Activated T-helper 1 cell treated with anti-CD3 and anti-CD28 coated beads, Interleukin-12 subunit alpha, Interleukin-12 subunit beta, Interleukin-2, Interleukin-4 antibody, amounts not matched to agents 30 ng/mL and 10 ng/mL and 1 ng/mL, durations not matched to agents 14 hours and 24 hours and 36 hours (primary cell): ENCODE results near the gene PRKCSH. TPM values are rescaled to one million over a fixed set of nuclear protein-coding genes. Genes with fewer than 3 reads are reported as not detected.
"Not testable (repeated sequence)": the region's sequence is repeated elsewhere in the genome, so short reads cannot be mapped to it uniquely, and the experiment has no call there.

Source experiments
- DNase-seq: peaks from one replicate; pipeline ENCODE4 v3.0.0; 2021; ENCODE audit warnings: low spot score
- H3K27ac Mint-ChIP-seq: one replicate; pipeline ENCODE4 v1.8.0; 2021; ENCODE audit warnings: mild to moderate bottlenecking, mixed read lengths
- H3K27me3 Mint-ChIP-seq: one replicate; pipeline ENCODE4 v1.8.0; 2022; ENCODE audit warnings: mild to moderate bottlenecking, moderate library complexity, mixed read lengths; ENCODE audit not compliant: insufficient read depth
- H3K36me3 Mint-ChIP-seq: one replicate; pipeline ENCODE4 v1.8.0; 2021; ENCODE audit warnings: low read depth, mixed read lengths
- H3K4me1 Mint-ChIP-seq: one replicate; pipeline ENCODE4 v1.8.0; 2021; ENCODE audit warnings: low read depth, mixed read lengths
- H3K4me3 Mint-ChIP-seq: one replicate; pipeline ENCODE4 v1.8.0; 2021; ENCODE audit warnings: mild to moderate bottlenecking, moderate library complexity, mixed read lengths
- H3K9me3 Mint-ChIP-seq: one replicate; pipeline ENCODE4 v1.8.0; 2021; ENCODE audit warnings: mixed read lengths
- intact Hi-C: fragments of 100-400 bp; cut with micrococcal nuclease; formaldehyde crosslinking; loops from one replicate; pipeline ENCODE4 v1.15.1; 2024
- total RNA-seq: library from RNA; stranded (reverse); gene quantifications from 2 replicates; pipeline ENCODE4 v1.2.3, GENCODE V29; 2022

Gene PRKCSH
- total RNA-seq, 1 donor from 2014 or later = 322 TPM

- Mint-ChIP-seq H3K4me3 (no peak overlapping the region), H3K9me3 (no peaks in the 10 kb centered on the region), H3K4me1 (no peaks in the 10 kb centered on the region), H3K36me3 (no peaks in the 10 kb centered on the region), H3K27ac (no peak overlapping the region), H3K27me3 (peaks cover 9% of the 10 kb centered on the region)
- no peak for DNase-seq
- intact Hi-C loops = no loop called here
Measured at GRCh38 chr19:11457831-11458230, 22.4 kb downstream of the PRKCSH start.

GRCh38 chr19:11458236-11458900 is 22.9 kb downstream of the PRKCSH start:
- no peak for DNase-seq
- Mint-ChIP-seq H3K4me1 (no peaks in the 10 kb centered on the region), H3K27ac (no peak overlapping the region), H3K9me3 (no peaks in the 10 kb centered on the region), H3K4me3 (no peak overlapping the region), H3K27me3 (peaks cover 9% of the 10 kb centered on the region), H3K36me3 (no peaks in the 10 kb centered on the region)
- intact Hi-C loops = no loop called here

GRCh38 chr19:11458912-11459311 is 23.5 kb downstream of the PRKCSH start:
- intact Hi-C loops, H3K27ac Mint-ChIP-seq, H3K4me1 Mint-ChIP-seq, H3K9me3 Mint-ChIP-seq, H3K27me3 Mint-ChIP-seq, DNase-seq, H3K4me3 Mint-ChIP-seq, H3K36me3 Mint-ChIP-seq: not testable (repeated sequence)

GRCh38 chr19:11460207-11460606 is 24.8 kb downstream of the PRKCSH start:
- intact Hi-C loops = no loop called here
- Mint-ChIP-seq H3K36me3 (no peaks in the 10 kb centered on the region), H3K9me3 (no peaks in the 10 kb centered on the region), H3K27ac (no peak overlapping the region), H3K4me3 (no peak overlapping the region), H3K4me1 (no peaks in the 10 kb centered on the region), H3K27me3 (peaks cover 7% of the 10 kb centered on the region)
- no peak for DNase-seq

GRCh38 chr19:11461453-11461852 is 26.0 kb downstream of the PRKCSH start:
- no peak for DNase-seq
- Mint-ChIP-seq H3K4me1 (no peaks in the 10 kb centered on the region), H3K27me3 (peaks cover 7% of the 10 kb centered on the region), H3K36me3 (no peaks in the 10 kb centered on the region), H3K27ac (no peak overlapping the region), H3K4me3 (no peak overlapping the region), H3K9me3 (no peaks in the 10 kb centered on the region)
- intact Hi-C loops = no loop called here

GRCh38 chr19:11463391-11463790 is 28.0 kb downstream of the PRKCSH start:
- intact Hi-C loops = no loop called here
- no peak for DNase-seq
- no peak overlapping the region for H3K27ac Mint-ChIP-seq
- H3K9me3 Mint-ChIP-seq = no peaks in the 10 kb centered on the region
- H3K4me1 Mint-ChIP-seq = no peaks in the 10 kb centered on the region
- no peaks in the 10 kb centered on the region for H3K36me3 Mint-ChIP-seq
- peaks cover 6% of the 10 kb centered on the region for H3K27me3 Mint-ChIP-seq
- no peak overlapping the region for H3K4me3 Mint-ChIP-seq

GRCh38 chr19:11464333-11465265 is 29.2 kb downstream of the PRKCSH start:
- intact Hi-C loops = no loop called here
- no peak for DNase-seq
- no peaks in the 10 kb centered on the region for H3K4me1 Mint-ChIP-seq
- no peak overlapping the region for H3K4me3 Mint-ChIP-seq
- no peaks in the 10 kb centered on the region for H3K9me3 Mint-ChIP-seq
- H3K27ac Mint-ChIP-seq = no peak overlapping the region
- H3K36me3 Mint-ChIP-seq = no peaks in the 10 kb centered on the region
- peaks cover 4% of the 10 kb centered on the region for H3K27me3 Mint-ChIP-seq

GRCh38 chr19:11465600-11465999 is 30.2 kb downstream of the PRKCSH start:
- DNase-seq = no peak
- Mint-ChIP-seq H3K27me3 (peaks cover 4% of the 10 kb centered on the region), H3K4me3 (no peak overlapping the region), H3K36me3 (no peaks in the 10 kb centered on the region), H3K27ac (no peak overlapping the region), H3K4me1 (no peaks in the 10 kb centered on the region), H3K9me3 (no peaks in the 10 kb centered on the region)
- intact Hi-C loops = no loop called here

GRCh38 chr19:11468266-11468845 is 32.9 kb downstream of the PRKCSH start:
- H3K4me1 Mint-ChIP-seq, H3K27ac Mint-ChIP-seq, H3K36me3 Mint-ChIP-seq, H3K27me3 Mint-ChIP-seq, H3K9me3 Mint-ChIP-seq, intact Hi-C loops, DNase-seq, H3K4me3 Mint-ChIP-seq: not testable (repeated sequence)

- H3K9me3 Mint-ChIP-seq = no peaks in the 10 kb centered on the region
- no peak overlapping the region for H3K4me3 Mint-ChIP-seq
- peaks cover 26% of the 10 kb centered on the region for H3K27me3 Mint-ChIP-seq
- no peaks in the 10 kb centered on the region for H3K36me3 Mint-ChIP-seq
- H3K4me1 Mint-ChIP-seq = no peaks in the 10 kb centered on the region
- DNase-seq = no peak
- no peak overlapping the region for H3K27ac Mint-ChIP-seq
- intact Hi-C loops = no loop called here
Measured at GRCh38 chr19:11473725-11474124, 38.3 kb downstream of the PRKCSH start.

GRCh38 chr19:11475343-11475742 is 39.9 kb downstream of the PRKCSH start:
- H3K36me3 Mint-ChIP-seq, H3K4me1 Mint-ChIP-seq, H3K9me3 Mint-ChIP-seq, intact Hi-C loops, H3K4me3 Mint-ChIP-seq, H3K27ac Mint-ChIP-seq, DNase-seq: not testable (repeated sequence)
- H3K27me3 Mint-ChIP-seq = peaks cover 32% of the 10 kb centered on the region

GRCh38 chr19:11475861-11476260 is 40.4 kb downstream of the PRKCSH start:
- H3K27ac Mint-ChIP-seq = no peak overlapping the region
- no peaks in the 10 kb centered on the region for H3K4me1 Mint-ChIP-seq
- intact Hi-C loops = no loop called here
- H3K4me3 Mint-ChIP-seq = no peak overlapping the region
- DNase-seq = no peak
- no peaks in the 10 kb centered on the region for H3K9me3 Mint-ChIP-seq
- H3K27me3 Mint-ChIP-seq = peaks cover 32% of the 10 kb centered on the region
- peaks cover 1% of the 10 kb centered on the region for H3K36me3 Mint-ChIP-seq
